IPS-20b (cell line): ENCODE measurements around the gene WFDC13.
"Not testable (repeated sequence)": the region's sequence is repeated elsewhere in the genome, so short reads cannot be mapped to it uniquely, and the experiment has no call there.

Experiments used
- H3K27ac ChIP-seq: one replicate; pipeline ENCODE4 v1.5.1; 2013; ENCODE audit warnings: low read length
- H3K27me3 ChIP-seq: 2 replicates; pipeline ENCODE4 v1.6.1; 2013; ENCODE audit warnings: mild to moderate bottlenecking, low read length, inconsistent platforms; ENCODE audit not compliant: insufficient read depth
- H3K36me3 ChIP-seq: 2 replicates; pipeline ENCODE4 v1.6.1; 2013; ENCODE audit warnings: low read depth, mild to moderate bottlenecking, inconsistent platforms, low read length, moderate library complexity; ENCODE audit not compliant: insufficient read depth
- H3K4me1 ChIP-seq: 2 replicates; pipeline ENCODE4 v1.6.1; 2013; ENCODE audit warnings: mild to moderate bottlenecking, control low read depth, inconsistent platforms, low read length, moderate library complexity; ENCODE audit not compliant: insufficient read depth
- H3K4me3 ChIP-seq: 2 replicates; pipeline ENCODE4 v1.5.1; 2013; ENCODE audit warnings: mild to moderate bottlenecking, low read length, inconsistent platforms
- H3K9ac ChIP-seq: 2 replicates; pipeline ENCODE4 v1.6.1; 2013; ENCODE audit warnings: low read depth, mild to moderate bottlenecking, inconsistent platforms, low read length, moderate library complexity
- H3K9me3 ChIP-seq: 2 replicates; pipeline ENCODE4 v1.6.1; 2013; ENCODE audit warnings: mild to moderate bottlenecking, low read depth, low read length, inconsistent platforms; ENCODE audit not compliant: insufficient read depth

WFDC13 gene, protein sequence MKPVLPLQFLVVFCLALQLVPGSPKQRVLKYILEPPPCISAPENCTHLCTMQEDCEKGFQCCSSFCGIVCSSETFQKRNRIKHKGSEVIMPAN

DNA sequence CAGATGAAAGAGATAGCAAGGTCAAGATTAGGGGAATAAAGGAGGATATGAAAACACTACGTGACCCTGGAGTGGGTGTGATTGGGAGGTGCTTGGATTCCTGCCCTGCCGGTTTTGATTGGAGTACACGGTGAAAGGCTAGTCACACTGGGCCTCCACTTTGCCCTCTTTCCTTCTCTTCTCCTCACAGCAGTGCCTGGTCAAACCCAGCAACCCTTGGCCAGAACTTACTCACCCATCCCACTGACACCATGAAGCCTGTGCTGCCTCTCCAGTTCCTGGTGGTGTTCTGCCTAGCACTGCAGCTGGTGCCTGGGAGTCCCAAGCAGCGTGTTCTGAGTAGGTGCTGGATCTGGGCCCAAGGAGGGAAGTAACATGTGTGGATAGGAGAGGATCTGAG, at the start of gene WFDC13:
TSS of gene WFDC13 (plus strand) at position 166 of the 400 bp plus-strand sequence. CDS start at position 252, 86 bp downstream.
- Histone ChIP-seq H3K9me3 (no peaks in the 10 kb centered on the region), H3K4me1 (no peaks in the 10 kb centered on the region), H3K27me3 (no peaks in the 10 kb centered on the region), H3K36me3 (no peaks in the 10 kb centered on the region), H3K27ac (no peak within 1 kb of the TSS), H3K9ac (no peak within 1 kb of the TSS), H3K4me3 (no peak within 1 kb of the TSS)

DNA sequence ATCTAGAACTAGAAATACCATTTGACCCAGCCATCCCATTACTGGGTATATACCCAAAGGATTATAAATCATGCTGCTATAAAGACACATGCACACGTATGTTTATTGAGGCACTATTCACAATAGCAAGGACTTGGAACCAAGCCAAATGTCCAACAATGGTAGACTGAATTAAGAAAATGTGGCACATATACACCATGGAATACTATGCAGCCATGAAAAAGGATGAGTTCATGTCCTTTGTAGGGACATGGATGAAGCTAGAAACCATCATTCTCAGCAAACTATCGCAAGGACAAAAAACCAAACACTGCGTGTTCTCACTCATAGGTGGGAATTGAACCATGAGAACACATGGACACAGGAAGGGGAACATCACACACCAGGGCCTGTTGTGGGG, 44.8 kb upstream of the WFDC13 start:
- H3K9me3 ChIP-seq, H3K27me3 ChIP-seq, H3K4me1 ChIP-seq, H3K27ac ChIP-seq, H3K9ac ChIP-seq, H3K36me3 ChIP-seq, H3K4me3 ChIP-seq: not testable (repeated sequence)

DNA sequence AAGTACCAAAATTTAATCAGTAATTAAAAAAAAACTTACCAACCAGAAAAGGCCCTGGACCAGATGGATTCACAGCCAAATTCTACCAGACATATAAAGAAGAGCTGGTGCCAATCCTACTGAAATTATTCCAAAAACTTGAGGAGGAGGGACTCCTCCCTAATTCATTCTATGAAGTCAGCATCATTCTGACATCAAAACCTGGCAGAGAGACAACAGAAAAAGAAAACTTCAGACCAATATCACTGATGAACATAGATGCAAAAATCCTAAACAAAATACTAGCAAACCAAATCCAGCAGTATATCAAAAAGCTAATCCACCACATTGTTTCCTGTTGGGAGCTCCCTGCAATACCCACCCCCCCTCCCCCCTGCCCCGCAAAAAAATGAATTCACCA, 31.7 kb upstream of the WFDC13 start, which contains the start of gene WFDC11:
TSS of gene WFDC11 (minus strand) at position 101 of the 400 bp plus-strand sequence. CDS start 19,639 bp downstream, outside the sequence.
- no peak within 1 kb of the TSS for H3K9ac ChIP-seq
- H3K36me3 ChIP-seq: no peaks in the 10 kb centered on the region
- no peaks in the 10 kb centered on the region for H3K27me3 ChIP-seq
- H3K4me1 ChIP-seq: no peaks in the 10 kb centered on the region
- no peak within 1 kb of the TSS for H3K27ac ChIP-seq
- H3K4me3 ChIP-seq: no peak within 1 kb of the TSS
- no peaks in the 10 kb centered on the region for H3K9me3 ChIP-seq

DNA sequence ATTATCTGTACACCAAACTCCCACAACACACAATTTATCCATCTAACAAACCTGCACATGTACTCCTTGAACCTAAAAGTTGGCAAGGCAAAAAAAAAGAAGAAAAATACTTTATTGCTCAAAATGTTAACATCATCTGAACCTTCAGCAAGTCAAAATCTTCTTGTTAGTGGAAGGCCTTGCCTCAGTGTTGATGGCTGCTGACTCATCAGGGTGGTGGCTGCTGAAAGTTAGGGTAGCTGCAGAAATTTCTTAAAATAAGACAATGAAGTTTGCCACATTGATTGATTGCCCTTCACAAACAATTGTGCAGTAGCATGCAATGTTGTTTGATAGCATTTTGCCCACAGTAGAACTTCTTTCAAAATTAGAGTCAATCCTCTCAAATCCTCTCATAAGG, 29.1 kb upstream of the WFDC13 start:
- no peak overlapping the region for H3K4me3 ChIP-seq
- no peaks in the 10 kb centered on the region for H3K4me1 ChIP-seq
- no peak overlapping the region for H3K9ac ChIP-seq
- H3K36me3 ChIP-seq: no peaks in the 10 kb centered on the region
- no peaks in the 10 kb centered on the region for H3K27me3 ChIP-seq
- H3K9me3 ChIP-seq: no peaks in the 10 kb centered on the region
- no peak overlapping the region for H3K27ac ChIP-seq

DNA sequence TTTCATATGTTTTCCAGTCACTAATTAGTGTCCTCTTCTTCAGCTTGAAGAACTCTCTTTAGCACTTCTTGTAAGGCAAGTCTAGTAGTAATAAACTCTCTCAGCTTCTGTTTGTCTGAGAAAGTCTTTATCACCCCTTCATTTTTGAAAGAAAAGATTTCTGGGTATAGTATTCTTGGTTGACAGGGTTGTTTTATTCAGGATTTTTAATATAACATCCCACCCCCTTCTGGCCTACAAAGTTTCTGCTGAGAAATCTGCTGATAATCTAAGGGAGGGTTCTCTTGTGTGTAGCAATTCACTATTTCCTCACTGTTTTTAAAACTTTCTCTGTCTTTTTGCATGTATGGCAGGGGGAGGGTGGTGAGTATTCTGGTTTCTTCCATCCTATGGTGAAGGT, 22.2 kb upstream of the WFDC13 start:
- Histone ChIP-seq H3K27ac (no peak overlapping the region), H3K27me3 (no peaks in the 10 kb centered on the region), H3K4me3 (no peak overlapping the region), H3K9ac (no peak overlapping the region), H3K9me3 (peaks cover 8% of the 10 kb centered on the region; the same call in 1 of the 2 replicates), H3K36me3 (no peaks in the 10 kb centered on the region), H3K4me1 (no peaks in the 10 kb centered on the region)

DNA sequence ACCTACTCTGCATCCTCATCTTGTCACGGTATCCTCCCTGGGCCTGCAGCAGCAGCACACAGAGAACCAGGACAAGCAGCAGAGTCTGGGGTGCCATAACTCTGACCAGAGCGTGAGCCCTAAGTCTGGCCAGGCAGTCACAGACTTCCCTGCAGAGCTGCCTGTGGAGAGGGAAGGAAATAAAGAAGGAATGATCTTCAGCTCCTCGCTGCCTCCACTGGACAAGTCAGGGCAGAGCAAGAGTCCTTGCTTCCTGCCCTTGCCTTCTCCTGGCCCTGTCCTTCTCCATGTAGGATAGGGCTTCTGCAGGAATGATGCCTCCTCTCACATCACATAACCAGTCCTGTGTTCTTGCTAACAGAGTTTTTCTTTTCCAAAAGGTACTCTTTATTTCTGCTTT, 15.9 kb upstream of the WFDC13 start:
- Histone ChIP-seq H3K27ac (no peak overlapping the region), H3K9ac (no peak overlapping the region), H3K4me3 (no peak overlapping the region), H3K27me3 (no peaks in the 10 kb centered on the region), H3K36me3 (no peaks in the 10 kb centered on the region), H3K9me3 (no peaks in the 10 kb centered on the region), H3K4me1 (no peaks in the 10 kb centered on the region)

DNA sequence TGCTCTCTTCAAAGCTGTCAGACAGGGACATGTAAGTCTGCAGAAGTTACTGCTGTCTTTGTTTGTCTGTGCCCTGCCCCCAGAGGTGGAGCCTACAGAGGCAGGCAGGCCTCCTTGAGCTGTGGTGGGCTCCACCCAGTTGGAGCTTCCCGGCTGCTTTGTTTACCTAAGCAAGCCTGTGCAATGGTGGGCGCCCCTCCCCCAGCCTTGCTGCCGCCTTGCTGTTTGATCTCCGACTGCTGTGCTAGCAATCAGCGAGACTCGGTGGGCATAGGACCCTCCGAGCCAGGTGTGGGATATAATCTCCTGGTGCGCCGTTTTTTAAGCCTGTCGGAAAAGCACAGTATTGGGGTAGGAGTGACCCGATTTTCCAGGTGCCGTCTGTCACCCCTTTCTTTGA, 8.5 kb upstream of the WFDC13 start:
- not testable (repeated sequence) for H3K4me3 ChIP-seq, H3K36me3 ChIP-seq, H3K9ac ChIP-seq, H3K27me3 ChIP-seq, H3K4me1 ChIP-seq, H3K27ac ChIP-seq
- peaks cover 11% of the 10 kb centered on the region; the same call in 1 of the 2 replicates for H3K9me3 ChIP-seq

DNA sequence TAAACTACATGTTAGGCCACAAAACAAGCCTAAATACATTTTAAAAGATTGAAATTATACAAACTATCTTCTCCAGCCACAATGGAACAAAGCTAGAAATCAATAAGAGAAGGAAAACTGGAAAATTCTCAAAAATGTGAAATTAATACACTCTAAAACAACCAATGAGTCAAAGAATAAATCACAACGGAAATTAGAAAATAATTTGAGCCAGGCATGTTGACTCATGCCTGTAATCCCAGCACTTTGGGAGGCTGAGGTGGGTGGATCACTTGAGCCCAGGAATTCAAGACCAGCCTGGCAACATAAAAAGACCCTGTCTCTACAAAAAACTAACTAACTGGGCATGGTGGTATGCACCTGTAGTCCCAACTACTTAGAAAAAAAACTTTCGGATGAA, 6.3 kb upstream of the WFDC13 start:
- H3K9ac ChIP-seq: no peak overlapping the region
- peaks cover 11% of the 10 kb centered on the region; the same call in 1 of the 2 replicates for H3K9me3 ChIP-seq
- H3K27ac ChIP-seq: no peak overlapping the region
- H3K36me3 ChIP-seq: no peaks in the 10 kb centered on the region
- no peaks in the 10 kb centered on the region for H3K27me3 ChIP-seq
- no peak overlapping the region for H3K4me3 ChIP-seq
- no peaks in the 10 kb centered on the region for H3K4me1 ChIP-seq

DNA sequence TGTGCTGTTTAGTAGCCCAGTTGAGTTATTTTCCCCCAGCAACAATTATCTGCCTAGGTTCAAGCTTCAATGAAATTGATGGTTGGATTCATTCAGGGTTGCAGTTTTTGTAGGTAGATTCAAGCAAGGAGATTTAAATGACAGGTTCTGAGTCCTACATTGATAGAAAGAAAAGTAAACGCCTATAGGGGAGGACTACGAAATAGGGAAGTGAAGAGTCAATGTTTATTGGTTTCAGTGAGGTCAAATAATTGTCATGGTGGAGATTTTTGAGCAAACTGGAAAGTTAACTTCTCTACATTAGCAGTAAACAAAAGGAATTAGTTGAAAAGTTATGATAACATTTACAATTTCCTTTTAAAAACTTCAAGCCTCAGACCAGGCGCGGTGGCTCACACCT, 734 bp upstream of the WFDC13 start:
- H3K9ac ChIP-seq: no peak overlapping the region
- no peaks in the 10 kb centered on the region for H3K9me3 ChIP-seq
- no peaks in the 10 kb centered on the region for H3K4me1 ChIP-seq
- H3K27me3 ChIP-seq: no peaks in the 10 kb centered on the region
- no peaks in the 10 kb centered on the region for H3K36me3 ChIP-seq
- H3K27ac ChIP-seq: no peak overlapping the region
- H3K4me3 ChIP-seq: no peak overlapping the region

DNA sequence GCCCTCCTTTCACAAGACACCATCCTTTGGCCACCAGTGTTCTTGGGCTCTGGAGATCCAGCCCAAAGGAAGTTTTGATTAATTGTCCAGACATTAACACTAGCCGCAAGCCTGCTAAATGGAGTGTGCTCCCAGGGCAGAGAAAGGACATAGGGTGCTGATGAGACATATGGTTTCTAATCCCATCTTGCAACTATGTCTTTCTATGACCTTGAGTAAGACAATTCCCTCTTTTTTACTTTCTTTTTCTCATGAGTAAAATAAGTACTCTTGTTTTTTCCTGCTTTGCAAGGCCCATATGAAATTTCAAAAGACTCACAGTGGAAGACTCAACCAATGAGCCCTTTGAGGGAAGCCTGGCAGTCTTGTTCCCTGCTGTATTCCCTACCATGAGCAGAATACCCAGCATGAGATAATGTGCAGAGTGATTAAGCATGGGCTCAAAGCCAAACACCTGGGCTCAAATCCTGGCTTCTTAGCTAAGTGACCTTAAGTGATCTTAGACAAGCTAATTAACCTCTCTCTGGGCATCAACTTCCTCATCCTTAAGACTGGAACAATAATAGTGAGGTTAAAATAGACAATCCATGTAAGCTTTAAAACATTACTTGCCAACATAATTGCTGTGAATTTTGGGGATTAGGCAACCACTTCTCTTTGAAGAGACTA, 3.3 kb downstream of the WFDC13 start, which contains the start of gene WFDC10B:
TSS of gene WFDC10B (minus strand) at position 51 of the 669 bp plus-strand sequence. CDS start 19,027 bp downstream, outside the sequence.
- no peaks in the 10 kb centered on the region for H3K4me1 ChIP-seq
- H3K36me3 ChIP-seq: no peaks in the 10 kb centered on the region
- no peaks in the 10 kb centered on the region for H3K9me3 ChIP-seq
- no peak within 1 kb of the TSS for H3K9ac ChIP-seq
- no peaks in the 10 kb centered on the region for H3K27me3 ChIP-seq
- no peak within 1 kb of the TSS for H3K4me3 ChIP-seq
- H3K27ac ChIP-seq: no peak within 1 kb of the TSS

DNA sequence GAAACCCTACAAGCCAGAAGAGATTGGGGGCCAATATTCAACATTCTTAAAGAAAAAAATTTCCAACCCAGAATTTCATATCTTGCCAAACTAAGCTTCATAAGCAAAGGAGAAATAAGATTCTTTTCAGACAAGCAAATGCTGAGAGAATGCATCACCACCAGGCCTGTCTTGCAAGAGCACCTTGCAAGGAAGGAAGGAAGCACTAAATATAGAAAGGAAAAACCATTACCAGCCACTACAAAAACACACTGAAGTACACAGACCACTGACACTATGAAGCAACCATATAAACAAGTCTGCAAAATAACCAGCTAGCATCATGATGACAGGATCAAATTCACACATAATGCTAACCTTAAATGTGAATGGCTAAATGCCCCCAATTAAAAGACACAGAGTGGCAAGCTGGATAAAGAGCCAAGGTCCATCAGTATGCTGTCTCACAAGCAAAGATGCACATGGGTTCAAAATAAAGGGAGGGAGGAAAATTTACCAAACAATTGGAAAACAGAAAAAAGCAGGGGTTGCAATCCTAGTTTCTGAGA, 14.4 kb downstream of the WFDC13 start:
- H3K9ac ChIP-seq, H3K4me1 ChIP-seq, H3K27me3 ChIP-seq, H3K9me3 ChIP-seq, H3K27ac ChIP-seq, H3K4me3 ChIP-seq, H3K36me3 ChIP-seq: not testable (repeated sequence)

DNA sequence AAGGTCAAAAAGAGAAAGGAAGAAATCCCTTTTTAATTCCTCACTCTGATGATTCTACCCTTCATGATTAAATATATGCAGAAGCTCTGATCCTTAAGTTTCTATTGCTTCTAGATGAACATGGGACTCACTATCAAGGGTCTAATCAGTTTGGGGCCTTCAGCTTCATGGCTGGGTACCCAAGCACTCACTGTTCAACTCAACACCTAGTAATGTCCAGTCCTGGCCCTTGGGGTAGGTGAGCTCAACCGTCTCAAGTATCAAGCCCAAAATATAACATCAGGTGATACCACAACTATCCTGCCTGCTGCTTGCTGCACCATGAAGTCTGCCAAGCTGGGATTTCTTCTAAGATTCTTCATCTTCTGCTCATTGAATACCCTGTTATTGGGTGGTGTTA, 20.2 kb downstream of the WFDC13 start, which contains the start of gene SPINT4:
TSS of gene SPINT4 (plus strand) at position 301 of the 400 bp plus-strand sequence. CDS start at position 322, 21 bp downstream.
- Histone ChIP-seq H3K27me3 (no peaks in the 10 kb centered on the region), H3K9ac (no peak within 1 kb of the TSS), H3K27ac (no peak within 1 kb of the TSS), H3K4me1 (no peaks in the 10 kb centered on the region), H3K36me3 (no peaks in the 10 kb centered on the region), H3K9me3 (no peaks in the 10 kb centered on the region), H3K4me3 (no peak within 1 kb of the TSS)
